H1 (cell line): ENCODE data around the gene PLB1. TPM values are rescaled to one million over a fixed set of nuclear protein-coding genes. Genes with fewer than 3 reads are reported as not detected.

ENCODE experiments used
- BRCA1 ChIP-seq: IDR thresholded peaks from 2 replicates; pipeline ENCODE4 v1.6.1; 2012; ENCODE audit warnings: low read depth, low read length, improper control_type of control experiment
- CEBPB ChIP-seq: IDR thresholded peaks from 2 replicates; pipeline ENCODE4 v1.6.1; 2012; ENCODE audit warnings: low read depth, low read length
- CHD7 ChIP-seq: fragments of 300-600 bp; sonication (generic); IDR thresholded peaks from 2 replicates; pipeline ENCODE4 v1.7.1; 2012; ENCODE audit warnings: low read length, moderate library complexity, mild to moderate bottlenecking, inconsistent platforms; ENCODE audit not compliant: insufficient replicate concordance
- JUN ChIP-seq: IDR thresholded peaks from 2 replicates; pipeline ENCODE4 v1.6.1; 2011; ENCODE audit warnings: low read depth, mild to moderate bottlenecking, improper control_type of control experiment, low read length
- KDM5A ChIP-seq: fragments of 200-600 bp; IDR thresholded peaks from 2 replicates; pipeline ENCODE4 v1.7.1; 2012; ENCODE audit warnings: mild to moderate bottlenecking, low read length, inconsistent platforms, mixed read lengths
- MAX ChIP-seq: IDR thresholded peaks from 2 replicates; pipeline ENCODE4 v1.6.1; 2012; ENCODE audit warnings: inconsistent platforms
- PHF8 ChIP-seq: fragments of 200-600 bp; sonication (generic); conservative IDR thresholded peaks from 2 replicates; pipeline ENCODE4 v1.7.1; 2012; ENCODE audit warnings: low read depth, mild to moderate bottlenecking, inconsistent platforms, low read length, moderate library complexity
- POLR2A ChIP-seq, 2 experiments: IDR thresholded peaks; 1 replicate in 1 of 2; 2 replicates in 1 of 2; pipeline ENCODE4 v1.6.1; 2011; ENCODE audit warnings: low read depth in 2 of 2, low read length in 2 of 2, mild to moderate bottlenecking in 2 of 2; ENCODE audit errors: control extremely low read depth in 1 of 2
- SUZ12 ChIP-seq: fragments of 200-600 bp; sonication (generic); IDR thresholded peaks from 2 replicates; pipeline ENCODE4 v1.6.1; 2012; ENCODE audit warnings: mild to moderate bottlenecking, inconsistent platforms, low read length, moderate library complexity, mixed read lengths
- polyA plus RNA-seq, 7 experiments: library from polyadenylated mRNA; depleted of rRNA in 3 of 7; stranded (reverse) in 5 of 7; unstranded in 2 of 7; fragments of >200 nt in 5 of 7; fragments of 200-250 nt in 2 of 7; gene quantifications; 1 replicate in 5 of 7; 2 replicates in 1 of 7; 4 replicates in 1 of 7; pipeline versions ENCODE4 v1.2.1 to v1.2.3, GENCODE V29; 2011 to 2013; ENCODE audit warnings: missing spikeins in 2 of 7, mixed read lengths in 2 of 7
- total RNA-seq: library from RNA; stranded (reverse); fragmentation: NEBNext Ultra II Directional; extraction: Animal tissue kit (Norgen Biotek cat#: 25700); gene quantifications from 2 replicates; pipeline ENCODE4 v1.2.1, GENCODE V29; 2021

Gene PLB1
- total and polyA plus RNA-seq, 2 of the 8 experiments (the other 6 are each of a cell fraction or from before 2014, with no cell fraction given) = 0.20 to 0.36 TPM

DNA sequence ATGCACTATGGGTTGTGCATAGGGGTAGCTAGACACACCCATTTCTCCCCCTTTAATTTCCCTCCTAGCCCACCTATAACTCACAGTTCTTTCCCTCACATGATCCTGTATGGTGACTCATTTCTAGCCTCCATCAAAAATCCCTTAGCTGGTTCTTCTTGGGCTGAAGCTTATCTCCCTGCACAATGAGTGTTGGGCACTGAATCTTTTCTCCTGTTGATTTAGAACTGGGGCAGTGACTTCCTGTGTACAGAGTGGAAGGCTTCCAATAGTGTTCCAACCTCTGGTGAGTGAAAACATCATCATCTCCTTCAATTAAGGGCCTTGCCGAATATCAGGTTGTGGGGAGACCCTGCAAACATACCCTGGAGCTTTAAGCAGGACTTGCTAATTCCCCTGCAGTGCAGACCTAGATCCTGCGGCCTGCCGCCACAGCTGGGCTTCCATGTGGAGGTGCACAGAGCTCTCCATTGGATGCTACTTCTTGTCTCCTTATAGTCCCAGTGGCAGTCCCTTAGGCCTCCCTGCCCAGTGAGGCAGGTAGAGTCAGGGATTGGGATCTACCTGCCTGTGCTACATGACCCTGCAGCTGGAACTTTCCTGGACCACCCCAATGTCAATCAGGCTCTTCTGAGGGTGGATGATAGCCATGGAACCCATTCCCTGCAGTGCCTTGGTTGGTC lies 121.8 kb downstream of the PLB1 start (continued):
- TF ChIP-seq PHF8 (no peak), SUZ12 (no peak), POLR2A (IDR thresholded peaks at IDR 0.05; ENCODE audit: control extremely low read depth in 1 of 2, low read depth in 2 of 2, low read length in 2 of 2) (no peak), BRCA1 (no peak), CEBPB (no peak), JUN (no peak), MAX (no peak), KDM5A (no peak), CHD7 (no peak)
